D721Med (cell line): ENCODE results near the gene CLK1.
"Not testable (repeated sequence)": the region's sequence is repeated elsewhere in the genome, so short reads cannot be mapped to it uniquely, and the experiment has no call there.

ENCODE experiments used
- DNase-seq: peaks from one replicate; pipeline ENCODE4 v3.0.0; 2011; ENCODE audit warnings: low spot score; ENCODE audit not compliant: insufficient read length
- FAIRE-seq: peaks from 2 replicates; lab custom pipeline; 2011; peaks lifted over from hg19 to GRCh38; lab: Jason Lieb, UNC
- CTCF ChIP-seq: IDR thresholded peaks from 2 replicates; pipeline ENCODE4 v1.5.1; 2012; ENCODE audit warnings: mild to moderate bottlenecking, control low read depth; ENCODE audit not compliant: insufficient read depth; ENCODE audit errors: missing control alignments

Gene CLK1

GRCh38 chr2:200888704-200889625 is 24.5 kb upstream of the CLK1 start, which contains the start of the genes NIF3L1 and PPIL3:
NIF3L1 (plus strand) TSS chr2:200889371; CDS start chr2:200891944, 2,573 bp downstream.
PPIL3 (minus strand) TSS chr2:200889077; CDS start chr2:200887615, 1,462 bp downstream.
- DNase-seq (peak; percentile 27), FAIRE-seq (no peak)
- TF ChIP-seq CTCF, result no peak

GRCh38 chr2:200881715-200882249 is 17.3 kb upstream of the CLK1 start:
- DNase-seq, FAIRE-seq: not testable (repeated sequence)

- FAIRE-seq (no peak), DNase-seq (no peak)
- TF ChIP-seq CTCF, result no peak
Observed at GRCh38 chr2:200878289-200878880, 13.9 kb upstream of the CLK1 start.

- DNase-seq (no peak), FAIRE-seq (no peak)
- TF ChIP-seq CTCF, result no peak
Observed at GRCh38 chr2:200877443-200877842, 13.0 kb upstream of the CLK1 start.

GRCh38 chr2:200873560-200873959 is 9.1 kb upstream of the CLK1 start:
- FAIRE-seq (no peak), DNase-seq (no peak)
- TF ChIP-seq CTCF, result no peak

- TF ChIP-seq CTCF, result no peak
- FAIRE-seq, result no peak
- no peak for DNase-seq
Observed at GRCh38 chr2:200871151-200871550, 6.7 kb upstream of the CLK1 start.

GRCh38 chr2:200869014-200869413 is 4.6 kb upstream of the CLK1 start:
- FAIRE-seq, result no peak
- no peak for TF ChIP-seq CTCF
- DNase-seq, result no peak
